ENCODE measurements around the gene NPM1. TPM values are rescaled to one million over a fixed set of nuclear protein-coding genes. Genes with fewer than 3 reads are reported as not detected.

Gene NPM1
- total and polyA plus RNA-seq, 7 donors, result 722 to 2,962 (median 951) TPM

DNA sequence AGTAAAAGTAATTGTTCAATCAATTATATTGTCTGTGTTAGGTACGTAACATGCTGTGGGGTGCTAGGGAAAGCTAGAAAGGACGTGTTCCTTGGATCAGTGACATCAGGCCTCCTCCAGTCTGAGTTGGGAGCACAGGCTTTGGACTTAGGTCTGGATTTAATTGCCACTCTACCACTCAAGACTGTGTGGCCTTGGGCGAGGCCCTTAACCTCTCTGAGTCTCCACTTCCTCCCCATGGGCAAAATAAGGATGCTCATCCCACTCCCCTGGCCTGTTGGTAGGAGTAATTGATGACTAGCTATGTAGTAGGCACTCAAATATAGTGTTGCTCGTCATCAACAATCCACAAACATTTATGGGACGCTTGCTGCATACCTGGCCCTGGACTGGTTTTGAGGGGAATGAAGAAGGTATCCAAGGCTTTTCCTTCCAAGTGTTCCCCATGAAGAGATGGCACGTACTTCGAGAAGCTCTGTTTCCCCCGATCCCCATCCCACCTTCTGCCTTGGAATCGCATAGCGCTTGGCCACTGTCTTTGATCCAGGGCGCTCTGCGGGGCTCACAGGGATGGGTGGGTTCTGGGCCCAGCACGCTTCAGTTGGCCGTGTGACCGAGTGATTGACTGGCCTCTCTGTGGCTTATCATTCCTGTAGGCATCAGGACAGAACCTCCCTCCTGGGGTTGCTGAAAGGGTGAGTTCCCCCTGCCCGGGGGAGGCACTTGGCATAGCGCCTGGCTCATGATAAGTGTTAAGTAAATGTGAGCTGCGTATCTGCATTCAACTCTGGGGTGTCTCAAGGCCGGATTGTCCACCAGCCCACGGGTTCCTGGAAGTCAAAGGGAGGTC lies 39.9 kb downstream of the NPM1 start:
- WGBS, 2 donors, result 90 to 91% methylated on average over 20 of the region's 20 CpGs
- no peak overlapping the region for H3K27ac ChIP-seq
- intact Hi-C loops (cut with DNase I), result loop anchor here (10.0 kb wide), 1 partner anchor 177 kb away; no protein-coding TSS in a partner anchor
- peak; percentile 59 for DNase-seq
- H3K36me3 ChIP-seq, result no peaks in the 10 kb centered on the region
- TF ChIP-seq, protein P1, sequence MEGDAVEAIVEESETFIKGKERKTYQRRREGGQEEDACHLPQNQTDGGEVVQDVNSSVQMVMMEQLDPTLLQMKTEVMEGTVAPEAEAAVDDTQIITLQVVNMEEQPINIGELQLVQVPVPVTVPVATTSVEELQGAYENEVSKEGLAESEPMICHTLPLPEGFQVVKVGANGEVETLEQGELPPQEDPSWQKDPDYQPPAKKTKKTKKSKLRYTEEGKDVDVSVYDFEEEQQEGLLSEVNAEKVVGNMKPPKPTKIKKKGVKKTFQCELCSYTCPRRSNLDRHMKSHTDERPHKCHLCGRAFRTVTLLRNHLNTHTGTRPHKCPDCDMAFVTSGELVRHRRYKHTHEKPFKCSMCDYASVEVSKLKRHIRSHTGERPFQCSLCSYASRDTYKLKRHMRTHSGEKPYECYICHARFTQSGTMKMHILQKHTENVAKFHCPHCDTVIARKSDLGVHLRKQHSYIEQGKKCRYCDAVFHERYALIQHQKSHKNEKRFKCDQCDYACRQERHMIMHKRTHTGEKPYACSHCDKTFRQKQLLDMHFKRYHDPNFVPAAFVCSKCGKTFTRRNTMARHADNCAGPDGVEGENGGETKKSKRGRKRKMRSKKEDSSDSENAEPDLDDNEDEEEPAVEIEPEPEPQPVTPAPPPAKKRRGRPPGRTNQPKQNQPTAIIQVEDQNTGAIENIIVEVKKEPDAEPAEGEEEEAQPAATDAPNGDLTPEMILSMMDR (IDR thresholded peaks at IDR 0.05), result no peak
- no peak for TF ChIP-seq POLR2A (IDR thresholded peaks at IDR 0.05)
- TF ChIP-seq EP300 (IDR thresholded peaks at IDR 0.05), result no peak
- no peak for TF ChIP-seq POLR2AphosphoS5 (IDR thresholded peaks at IDR 0.05)
- H3K4me3 ChIP-seq, result no peak overlapping the region
- no peaks in the 10 kb centered on the region for H3K4me1 ChIP-seq
- no peaks in the 10 kb centered on the region for H3K27me3 ChIP-seq
- no peaks in the 10 kb centered on the region for H3K9me3 ChIP-seq

DNA sequence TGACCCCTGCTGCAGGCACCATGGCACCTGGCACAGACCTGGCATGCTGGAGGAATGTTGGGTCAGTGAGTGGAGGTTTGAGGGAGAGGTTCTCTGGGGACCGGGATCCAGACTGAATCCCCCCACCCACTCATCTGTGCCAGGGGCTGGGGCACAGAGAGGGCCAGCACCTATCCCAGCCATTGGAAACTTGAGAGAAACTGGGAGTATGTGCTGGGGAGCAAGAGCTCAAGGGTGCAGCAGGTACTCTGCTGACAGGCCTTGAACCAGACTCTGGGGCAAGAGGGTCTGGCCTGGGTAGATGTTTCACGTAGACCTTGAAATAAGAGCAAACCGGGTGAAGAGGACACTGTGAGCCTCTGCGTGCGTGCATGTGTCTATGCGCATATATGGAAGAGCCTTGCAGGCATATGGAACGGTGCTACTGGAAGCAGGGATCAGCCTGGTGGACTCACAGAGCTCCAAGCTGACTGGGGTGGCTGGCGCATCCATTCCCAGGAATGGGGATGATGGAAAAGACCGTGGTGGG lies 40.6 kb downstream of the NPM1 start:
- WGBS, 2 donors, result 95 to 96% methylated on average over 9 of the region's 9 CpGs
- Histone ChIP-seq H3K4me3 (no peak overlapping the region), H3K4me1 (no peaks in the 10 kb centered on the region), H3K36me3 (no peaks in the 10 kb centered on the region), H3K9me3 (no peaks in the 10 kb centered on the region), H3K27ac (no peak overlapping the region), H3K27me3 (no peaks in the 10 kb centered on the region)
- DNase-seq, result peak; percentile 11
- TF ChIP-seq, protein P1 (IDR thresholded peaks at IDR 0.05), result no peak
- TF ChIP-seq EP300 (IDR thresholded peaks at IDR 0.05), result no peak
- TF ChIP-seq POLR2AphosphoS5 (IDR thresholded peaks at IDR 0.05), result no peak
- no peak for TF ChIP-seq POLR2A (IDR thresholded peaks at IDR 0.05)
- intact Hi-C loops (cut with DNase I), result loop anchor here (10.0 kb wide), 1 partner anchor 177 kb away; no protein-coding TSS in a partner anchor

DNA sequence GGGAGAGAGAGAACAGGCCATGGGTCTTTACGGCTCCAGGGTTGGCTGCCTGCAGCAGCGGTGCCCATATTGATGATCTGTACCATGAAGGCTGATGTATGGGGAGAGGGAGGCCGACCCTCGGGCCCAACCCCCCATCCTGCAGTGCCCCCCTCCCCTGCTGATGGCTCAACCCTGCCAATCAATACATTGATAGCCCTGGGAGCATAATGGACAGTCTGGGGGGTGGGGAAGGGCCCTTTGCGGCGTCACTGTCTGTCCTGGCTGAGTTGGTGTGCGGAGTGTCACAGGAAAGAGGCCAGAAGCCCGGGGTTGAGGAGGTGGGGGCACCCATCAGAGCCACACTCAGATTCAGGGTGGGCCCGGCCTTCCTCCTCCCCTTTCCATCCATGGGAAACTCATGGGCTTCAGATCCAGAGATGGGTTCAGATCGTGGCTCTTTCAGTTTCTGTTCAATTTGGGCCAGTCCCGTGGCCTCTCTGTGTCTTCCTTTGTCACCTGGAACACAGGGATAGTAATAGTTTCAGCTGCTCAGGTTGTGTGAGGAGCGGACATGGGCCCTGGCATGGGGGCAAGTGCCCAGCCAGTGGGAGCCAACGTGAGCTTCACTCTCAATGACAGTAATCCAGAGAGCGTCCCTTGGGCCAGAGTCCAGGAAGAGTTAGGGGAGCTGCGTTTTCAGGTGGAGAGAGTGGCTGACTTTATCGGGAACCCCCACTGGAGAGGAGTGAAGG lies 41.3 kb downstream of the NPM1 start:
- Histone ChIP-seq H3K36me3 (no peaks in the 10 kb centered on the region), H3K4me1 (no peaks in the 10 kb centered on the region), H3K9me3 (no peaks in the 10 kb centered on the region), H3K27me3 (no peaks in the 10 kb centered on the region), H3K4me3 (no peak overlapping the region), H3K27ac (no peak overlapping the region)
- no peak for TF ChIP-seq EP300 (IDR thresholded peaks at IDR 0.05)
- TF ChIP-seq, protein P1 (IDR thresholded peaks at IDR 0.05), result no peak
- TF ChIP-seq POLR2AphosphoS5 (IDR thresholded peaks at IDR 0.05), result no peak
- TF ChIP-seq POLR2A (IDR thresholded peaks at IDR 0.05), result no peak
- DNase-seq, result peak; percentile 53
- 86 to 89% methylated on average over 16 of the region's 16 CpGs for WGBS, 2 donors
- intact Hi-C loops (cut with DNase I), result loop anchor here (10.0 kb wide), 1 partner anchor 176 kb away; no protein-coding TSS in a partner anchor

DNA sequence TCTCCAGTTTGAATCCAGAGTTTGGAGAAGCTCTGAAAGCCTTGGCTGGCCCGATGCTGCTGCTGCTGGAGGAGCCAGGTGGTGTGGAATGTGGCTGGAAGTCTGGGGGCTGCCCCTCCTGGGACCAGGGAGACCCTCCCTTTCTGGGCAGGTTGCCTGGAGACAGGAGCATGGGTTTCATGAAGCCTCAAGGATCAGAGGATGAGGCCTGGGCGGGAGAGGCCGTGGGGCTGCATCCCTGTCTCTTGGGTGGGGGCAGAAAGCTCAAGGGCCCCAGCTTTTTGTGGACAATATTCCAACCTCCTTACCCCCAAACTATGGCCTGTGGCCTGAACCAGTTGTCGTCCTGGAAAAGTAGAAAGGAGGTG lies 41.9 kb downstream of the NPM1 start:
- Histone ChIP-seq H3K9me3 (no peaks in the 10 kb centered on the region), H3K4me3 (no peak overlapping the region), H3K4me1 (no peaks in the 10 kb centered on the region), H3K36me3 (no peaks in the 10 kb centered on the region), H3K27ac (no peak overlapping the region), H3K27me3 (no peaks in the 10 kb centered on the region)
- DNase-seq, result peak; percentile 56
- intact Hi-C loops (cut with DNase I), result loop anchor here (10.0 kb wide), 1 partner anchor 175 kb away; no protein-coding TSS in a partner anchor
- 89% methylated on average over 4 of the region's 4 CpGs for WGBS, 2 donors
- TF ChIP-seq, protein P1 (IDR thresholded peaks at IDR 0.05), result no peak
- TF ChIP-seq POLR2AphosphoS5 (IDR thresholded peaks at IDR 0.05) (no peak), POLR2A (IDR thresholded peaks at IDR 0.05) (no peak), EP300 (IDR thresholded peaks at IDR 0.05) (no peak)
